Islet of Langerhans (tissue), 1 donor: Measurements from ENCODE around the gene NEK10.

ENCODE experiments used
- FAIRE-seq: peaks from one replicate; lab custom pipeline; 2011; peaks lifted over from hg19 to GRCh38; lab: Jason Lieb, UNC

The NEK10 gene

GRCh38 chr3:27094721-27095120, 274.5 kb downstream of the NEK10 start:
- FAIRE-seq = no peak

GRCh38 chr3:27093771-27094170, 275.4 kb downstream of the NEK10 start:
- no peak for FAIRE-seq

GRCh38 chr3:27090275-27091041, 278.7 kb downstream of the NEK10 start:
- no peak for FAIRE-seq

- no peak for FAIRE-seq
These were observed 279.5 kb downstream of the NEK10 start for GRCh38 chr3:27089645-27090044.

- FAIRE-seq = no peak
These were observed 280.1 kb downstream of the NEK10 start for GRCh38 chr3:27089068-27089467.

GRCh38 chr3:27085829-27086730, 283.1 kb downstream of the NEK10 start:
- FAIRE-seq = no peak

GRCh38 chr3:27081992-27082607, 287.1 kb downstream of the NEK10 start:
- no peak for FAIRE-seq

- FAIRE-seq = no peak
These were observed 287.6 kb downstream of the NEK10 start for GRCh38 chr3:27081566-27081965.

GRCh38 chr3:27080258-27080525, 289.0 kb downstream of the NEK10 start:
- no peak for FAIRE-seq

- FAIRE-seq = no peak
These were observed 289.5 kb downstream of the NEK10 start for GRCh38 chr3:27079427-27080257.

GRCh38 chr3:27078246-27078913, 290.8 kb downstream of the NEK10 start:
- FAIRE-seq = no peak

- no peak for FAIRE-seq
These were observed 292.2 kb downstream of the NEK10 start for GRCh38 chr3:27076815-27077630.

- FAIRE-seq = no peak
These were observed 294.3 kb downstream of the NEK10 start for GRCh38 chr3:27074914-27075313.

- FAIRE-seq = no peak
These were observed 295.3 kb downstream of the NEK10 start for GRCh38 chr3:27073912-27074311.

GRCh38 chr3:27072810-27073651, 296.2 kb downstream of the NEK10 start:
- no peak for FAIRE-seq

- no peak for FAIRE-seq
These were observed 308.8 kb downstream of the NEK10 start for GRCh38 chr3:27060336-27060735.
